OCI-LY1 (cell line): ENCODE data around the gene ADARB2.

ENCODE experiments used
- H2AFZ ChIP-seq: fragments of 200-600 bp; sonication (generic), shearing (Covaris generic); 2 replicates; pipeline ENCODE4 v1.6.0; 2014; ENCODE audit warnings: antibody characterized with exemption, mild to moderate bottlenecking, low read length
- H3F3A ChIP-seq: fragments of 200-600 bp; sonication (generic), shearing (Covaris generic); 2 replicates; pipeline ENCODE4 v1.6.0; 2014; ENCODE audit warnings: mild to moderate bottlenecking, antibody characterized with exemption, low read length, moderate library complexity; ENCODE audit not compliant: insufficient read depth
- H3K27ac ChIP-seq: fragments of 200-600 bp; sonication (generic); 2 replicates; pipeline ENCODE4 v1.5.1; 2014; ENCODE audit warnings: low read length, mixed run types, mild to moderate bottlenecking, low read depth; ENCODE audit not compliant: poor library complexity, severe bottlenecking
- H3K27me3 ChIP-seq: fragments of 200-600 bp; sonication (generic); 2 replicates; pipeline ENCODE4 v1.6.0; 2014; ENCODE audit warnings: antibody characterized with exemption, mild to moderate bottlenecking, low read length, moderate library complexity; ENCODE audit not compliant: insufficient read depth
- H3K36me3 ChIP-seq: fragments of 200-600 bp; sonication (generic); 2 replicates; pipeline ENCODE4 v1.6.1; 2014; ENCODE audit warnings: mild to moderate bottlenecking, antibody characterized with exemption, low read length, moderate library complexity, mixed read lengths; ENCODE audit not compliant: insufficient read depth
- H3K4me1 ChIP-seq: fragments of 200-600 bp; sonication (generic); 2 replicates; pipeline ENCODE4 v1.5.1; 2014; ENCODE audit warnings: mild to moderate bottlenecking, low read length, moderate library complexity; ENCODE audit not compliant: insufficient read depth, severe bottlenecking
- H3K4me2 ChIP-seq: fragments of 200-600 bp; sonication (generic), shearing (Covaris generic); 2 replicates; pipeline ENCODE4 v1.6.1; 2014; ENCODE audit warnings: low read length
- H3K4me3 ChIP-seq: fragments of 200-600 bp; sonication (generic); 2 replicates; pipeline ENCODE4 v1.5.1; 2014; ENCODE audit warnings: low read length, low read depth, mild to moderate bottlenecking, mixed read lengths; ENCODE audit not compliant: poor library complexity, severe bottlenecking
- H3K79me2 ChIP-seq: fragments of 200-600 bp; shearing (Covaris generic); 2 replicates; pipeline ENCODE4 v1.6.1; 2016; ENCODE audit warnings: mixed run types, low read length, mixed read lengths; ENCODE audit not compliant: insufficient read depth
- H3K9ac ChIP-seq: fragments of 200-600 bp; sonication (generic), shearing (Covaris generic); 2 replicates; pipeline ENCODE4 v1.6.1; 2014; ENCODE audit warnings: mild to moderate bottlenecking, low read length, mixed read lengths
- H3K9me2 ChIP-seq: fragments of 200-600 bp; sonication (generic), shearing (Covaris generic); 2 replicates; pipeline ENCODE4 v1.6.1; 2014; ENCODE audit warnings: low read depth, mild to moderate bottlenecking, low read length, mixed read lengths
- H3K9me3 ChIP-seq: fragments of 200-600 bp; shearing (Covaris generic); 2 replicates; pipeline ENCODE4 v1.6.1; 2014; ENCODE audit warnings: low read length, mixed read lengths
- H4K20me1 ChIP-seq: fragments of 200-600 bp; sonication (generic), shearing (Covaris generic); 2 replicates; pipeline ENCODE4 v1.6.0; 2016; ENCODE audit warnings: mild to moderate bottlenecking, low read length; ENCODE audit not compliant: insufficient read depth
- CTCF ChIP-seq: fragments of 200-600 bp; sonication (generic), shearing (Covaris generic); IDR thresholded peaks from 2 replicates; pipeline ENCODE4 v1.5.1; 2017; ENCODE audit warnings: mild to moderate bottlenecking, antibody characterized with exemption, low read length, moderate library complexity, mixed read lengths
- EZH2 ChIP-seq: fragments of 200-600 bp; sonication (generic), shearing (Covaris generic); IDR thresholded peaks from 2 replicates; pipeline ENCODE4 v1.8.0; 2017; ENCODE audit warnings: borderline replicate concordance, mixed run types, mild to moderate bottlenecking, antibody characterized with exemption, low read length, moderate library complexity, mixed read lengths

The ADARB2 gene

GRCh38 chr10:1648648-1649047 lies 88.7 kb downstream of the ADARB2 start:
- no peak overlapping the region for H3K27ac ChIP-seq
- H3K79me2 ChIP-seq: no peaks in the 10 kb centered on the region
- H3K27me3 ChIP-seq: no peaks in the 10 kb centered on the region; the same call in 1 of the 2 replicates
- H2AFZ ChIP-seq: no peak overlapping the region
- no peak for TF ChIP-seq EZH2
- no peak; the same call in 1 of the 2 replicates for TF ChIP-seq CTCF
- no peak overlapping the region for H3K4me3 ChIP-seq
- H3K9ac ChIP-seq: no peak overlapping the region
- H3K4me1 ChIP-seq: peaks cover 9% of the 10 kb centered on the region
- no peaks in the 10 kb centered on the region for H3F3A ChIP-seq
- H4K20me1 ChIP-seq: no peaks in the 10 kb centered on the region
- no peaks in the 10 kb centered on the region for H3K9me2 ChIP-seq
- H3K4me2 ChIP-seq: peak overlapping the region; percentile 20; the same call in 1 of the 2 replicates
- no peaks in the 10 kb centered on the region for H3K36me3 ChIP-seq
- no peaks in the 10 kb centered on the region for H3K9me3 ChIP-seq

GRCh38 chr10:1646332-1646731 lies 91.0 kb downstream of the ADARB2 start:
- no peak overlapping the region for H3K4me2 ChIP-seq
- no peak overlapping the region for H3K9ac ChIP-seq
- H2AFZ ChIP-seq: no peak overlapping the region
- H3F3A ChIP-seq: no peaks in the 10 kb centered on the region
- no peak for TF ChIP-seq EZH2
- no peak for TF ChIP-seq CTCF
- no peak overlapping the region for H3K27ac ChIP-seq
- H4K20me1 ChIP-seq: no peaks in the 10 kb centered on the region
- no peaks in the 10 kb centered on the region for H3K9me2 ChIP-seq
- no peaks in the 10 kb centered on the region for H3K79me2 ChIP-seq
- peaks cover 29% of the 10 kb centered on the region for H3K4me1 ChIP-seq
- no peaks in the 10 kb centered on the region for H3K36me3 ChIP-seq
- H3K4me3 ChIP-seq: no peak overlapping the region
- no peaks in the 10 kb centered on the region; the same call in 1 of the 2 replicates for H3K27me3 ChIP-seq
- H3K9me3 ChIP-seq: no peaks in the 10 kb centered on the region

GRCh38 chr10:1645896-1646295 lies 91.4 kb downstream of the ADARB2 start:
- Histone ChIP-seq H3K4me2 (no peak overlapping the region), H4K20me1 (no peaks in the 10 kb centered on the region), H3K27ac (no peak overlapping the region), H3K79me2 (no peaks in the 10 kb centered on the region), H3K36me3 (no peaks in the 10 kb centered on the region), H3K4me3 (no peak overlapping the region), H3K27me3 (no peaks in the 10 kb centered on the region; the same call in 1 of the 2 replicates), H3K4me1 (peaks cover 34% of the 10 kb centered on the region), H3K9ac (no peak overlapping the region), H3K9me3 (no peaks in the 10 kb centered on the region), H3K9me2 (no peaks in the 10 kb centered on the region), H3F3A (no peaks in the 10 kb centered on the region), H2AFZ (no peak overlapping the region)
- TF ChIP-seq EZH2: no peak
- TF ChIP-seq CTCF: no peak
